HG03066 (cell line): ENCODE data around the gene ELP6.
"Not testable (repeated sequence)": the region's sequence is repeated elsewhere in the genome, so short reads cannot be mapped to it uniquely, and the experiment has no call there.

Experiments
- ATAC-seq: cut with Tn5 transposase; IDR thresholded peaks from one replicate; pipeline ENCODE4 v1.9.1; 2021; ENCODE audit warnings: low read depth; ENCODE audit not compliant: unreplicated experiment

ELP6 gene

DNA sequence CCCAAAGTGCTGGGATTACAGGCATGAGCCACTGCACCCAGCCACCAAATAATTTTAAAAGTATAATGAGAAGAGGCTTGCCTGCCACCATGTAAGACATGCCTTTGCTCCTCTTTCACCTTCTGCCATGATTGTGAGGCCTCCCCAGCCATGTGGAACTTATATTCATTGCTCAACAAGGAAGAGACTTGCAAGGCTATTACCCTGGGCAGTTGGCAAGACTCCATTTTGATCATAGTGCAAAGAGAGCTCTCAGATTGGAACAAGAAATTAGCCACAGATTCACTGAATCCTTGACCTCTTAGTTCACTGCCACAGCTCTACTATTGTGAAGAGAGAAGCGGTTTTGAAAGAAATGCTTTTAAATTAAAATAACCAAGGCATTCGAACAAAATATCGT lies 43.9 kb downstream of the ELP6 start:
- no peak for ATAC-seq

DNA sequence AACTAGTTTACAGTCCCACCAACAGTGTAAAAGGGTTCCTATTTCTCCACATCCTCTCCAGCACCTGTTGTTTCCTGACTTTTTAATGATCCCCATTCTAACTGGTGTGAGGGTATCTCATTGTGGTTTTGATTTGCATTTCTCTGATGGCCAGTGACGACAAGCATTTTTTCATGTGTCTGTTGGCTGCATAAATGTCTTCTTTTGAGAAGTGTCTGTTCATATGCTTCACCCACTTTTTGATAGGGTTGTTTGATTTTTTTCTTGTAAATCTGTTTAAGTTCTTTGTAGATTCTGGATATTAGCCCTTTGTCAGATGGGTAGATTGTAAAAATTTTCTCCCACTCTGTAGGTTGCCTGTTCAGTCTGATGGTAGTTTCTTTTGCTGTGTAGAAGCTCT lies 45.2 kb downstream of the ELP6 start:
- not testable (repeated sequence) for ATAC-seq

DNA sequence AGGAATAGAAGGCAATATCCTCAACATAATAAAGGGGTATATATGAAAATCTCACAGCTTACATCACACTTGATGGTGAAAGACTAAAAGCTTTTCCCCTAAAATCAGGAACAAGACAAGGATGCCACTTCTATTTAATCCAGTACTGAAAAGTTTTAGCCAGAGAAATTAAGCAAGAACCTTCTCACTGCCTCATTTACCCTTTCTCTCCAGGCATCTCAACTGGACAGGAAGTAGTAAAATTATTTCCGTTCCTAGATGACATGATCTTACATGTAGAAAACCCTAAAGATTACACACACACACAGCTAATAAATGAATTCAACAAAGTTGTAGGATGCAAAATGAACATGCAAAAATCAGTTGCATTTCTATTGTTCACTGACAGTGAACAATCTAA lies 48.9 kb downstream of the ELP6 start:
- ATAC-seq = no peak

DNA sequence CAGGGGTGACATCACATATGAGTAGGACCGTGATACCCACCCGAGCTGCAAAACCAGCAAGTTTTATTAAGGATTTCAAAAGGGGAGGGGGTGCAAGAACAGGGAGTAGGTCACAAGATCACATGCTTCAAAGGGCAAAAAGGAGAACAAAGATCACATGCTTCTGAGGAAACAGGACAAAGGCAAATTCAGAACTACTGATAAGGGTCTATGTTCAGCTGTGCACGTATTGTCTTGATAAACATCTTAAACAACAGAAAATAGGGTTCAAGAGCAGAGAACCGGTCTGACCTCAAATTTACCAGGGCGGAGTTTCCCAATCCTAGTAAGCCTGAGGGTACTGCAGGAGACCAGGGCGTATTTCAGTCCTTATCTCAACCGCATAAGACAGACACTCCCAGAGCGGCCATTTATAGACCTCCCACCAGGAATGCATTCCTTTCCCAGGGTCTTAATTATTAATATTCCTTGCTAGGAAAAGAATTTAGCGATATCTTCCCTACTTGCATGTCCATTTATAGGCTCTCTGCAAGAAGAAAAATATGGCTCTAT lies 53.9 kb downstream of the ELP6 start:
- ATAC-seq = not testable (repeated sequence)

DNA sequence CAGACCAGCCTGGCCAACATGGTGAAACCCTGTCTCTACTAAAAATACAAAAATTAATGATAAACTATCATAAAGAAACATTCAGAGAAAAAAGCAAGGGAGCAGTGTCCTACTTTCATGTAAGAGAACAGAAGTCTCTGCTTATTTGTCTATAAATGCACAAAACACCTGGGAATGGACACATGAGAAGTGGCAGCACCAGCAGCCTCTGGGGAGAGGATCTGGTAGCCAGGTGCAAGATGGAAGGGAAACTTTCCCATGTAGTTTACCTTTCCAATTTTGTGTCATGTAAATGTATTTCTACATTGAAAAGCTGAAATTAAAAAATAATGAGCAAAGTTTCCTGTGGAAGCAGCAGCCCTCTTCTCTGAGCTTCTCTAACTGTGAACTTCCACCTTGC lies 56.5 kb downstream of the ELP6 start:
- no peak for ATAC-seq

DNA sequence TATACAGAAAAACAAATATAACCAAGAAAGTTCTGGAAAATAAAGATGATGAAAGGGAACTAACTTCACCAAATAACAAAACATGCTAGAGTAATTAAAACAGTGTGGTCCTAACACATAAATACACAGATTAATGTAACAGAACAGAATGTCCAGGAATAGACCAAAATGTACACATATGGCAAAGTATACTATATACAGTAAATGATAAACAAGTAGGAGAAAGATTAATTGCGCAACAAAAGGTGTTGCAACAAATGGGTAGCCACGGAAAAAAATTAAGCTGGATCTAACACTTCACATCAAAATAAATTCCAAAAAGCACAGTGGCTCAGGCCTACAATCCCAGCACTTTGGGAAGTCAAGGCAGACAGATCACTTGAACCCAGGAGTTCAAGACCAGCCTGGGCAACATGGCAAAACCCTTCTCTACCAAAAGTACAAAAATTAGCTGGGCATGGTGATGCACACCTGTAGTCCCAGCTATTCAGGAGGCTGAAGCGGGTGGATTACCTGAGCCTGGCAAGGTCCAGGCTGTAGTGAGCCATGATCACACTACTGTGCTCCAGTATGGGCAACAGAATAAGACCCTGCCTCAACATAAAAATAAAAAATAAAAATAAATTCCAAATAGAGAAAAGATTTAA lies 57.6 kb downstream of the ELP6 start:
- ATAC-seq = no peak

DNA sequence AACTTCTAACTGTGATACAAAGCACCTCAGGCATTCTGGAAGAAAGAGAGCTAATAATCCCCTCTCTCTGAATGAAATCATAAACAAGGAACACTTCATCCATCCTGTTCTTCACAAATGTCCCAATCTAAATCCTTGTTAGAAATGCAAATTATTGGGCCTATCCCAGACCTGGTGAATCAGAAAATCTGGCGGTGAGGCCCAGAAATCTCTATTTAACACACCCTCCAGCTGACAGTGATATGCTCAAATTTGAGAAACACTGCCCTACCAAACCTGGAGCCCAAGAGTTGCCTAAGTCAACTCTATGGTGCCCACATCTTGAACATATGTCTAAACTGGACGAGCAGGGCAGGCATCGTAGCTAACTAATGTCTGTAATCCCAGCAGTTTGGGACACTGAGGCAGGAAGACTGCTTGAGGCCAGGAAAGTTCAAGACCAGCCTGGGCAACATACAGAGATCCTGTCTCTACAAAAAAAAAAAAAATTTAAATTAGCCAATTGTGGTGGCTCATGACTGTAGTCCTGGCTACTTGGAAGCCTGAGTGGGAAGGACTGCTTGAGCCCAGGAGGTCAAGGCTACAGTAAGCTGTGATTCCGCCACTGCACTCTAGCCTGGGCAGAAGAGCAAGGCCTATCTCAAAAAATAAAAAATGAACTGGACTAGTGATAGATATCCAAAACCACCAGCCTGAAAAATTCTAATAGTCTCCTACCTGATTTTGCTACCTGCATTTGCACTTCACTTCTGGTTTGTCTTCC lies 60.9 kb downstream of the ELP6 start:
- ATAC-seq = no peak
